Breast epithelium (tissue), 3 donors: ENCODE measurements around the gene SPTBN2.

Experiments
- CTCF ChIP-seq, 3 donors: fragments of 450-650 bp; IDR thresholded peaks; one replicate each; pipeline ENCODE4 v1.5.1; 2016 to 2017; ENCODE audit warnings: antibody characterized with exemption in 3 of 3, mild to moderate bottlenecking in 3 of 3, moderate library complexity in 3 of 3
- POLR2A ChIP-seq: fragments of 450-650 bp; IDR thresholded peaks from one replicate; pipeline ENCODE4 v1.6.1; 2016; ENCODE audit warnings: antibody characterized with exemption, mild to moderate bottlenecking, moderate library complexity
- POLR2AphosphoS5 ChIP-seq, 3 donors: sonication (generic); formaldehyde crosslinking; IDR thresholded peaks; one replicate each; pipeline ENCODE4 v1.6.1; 2017; ENCODE audit warnings: antibody characterized with exemption in 3 of 3

DNA sequence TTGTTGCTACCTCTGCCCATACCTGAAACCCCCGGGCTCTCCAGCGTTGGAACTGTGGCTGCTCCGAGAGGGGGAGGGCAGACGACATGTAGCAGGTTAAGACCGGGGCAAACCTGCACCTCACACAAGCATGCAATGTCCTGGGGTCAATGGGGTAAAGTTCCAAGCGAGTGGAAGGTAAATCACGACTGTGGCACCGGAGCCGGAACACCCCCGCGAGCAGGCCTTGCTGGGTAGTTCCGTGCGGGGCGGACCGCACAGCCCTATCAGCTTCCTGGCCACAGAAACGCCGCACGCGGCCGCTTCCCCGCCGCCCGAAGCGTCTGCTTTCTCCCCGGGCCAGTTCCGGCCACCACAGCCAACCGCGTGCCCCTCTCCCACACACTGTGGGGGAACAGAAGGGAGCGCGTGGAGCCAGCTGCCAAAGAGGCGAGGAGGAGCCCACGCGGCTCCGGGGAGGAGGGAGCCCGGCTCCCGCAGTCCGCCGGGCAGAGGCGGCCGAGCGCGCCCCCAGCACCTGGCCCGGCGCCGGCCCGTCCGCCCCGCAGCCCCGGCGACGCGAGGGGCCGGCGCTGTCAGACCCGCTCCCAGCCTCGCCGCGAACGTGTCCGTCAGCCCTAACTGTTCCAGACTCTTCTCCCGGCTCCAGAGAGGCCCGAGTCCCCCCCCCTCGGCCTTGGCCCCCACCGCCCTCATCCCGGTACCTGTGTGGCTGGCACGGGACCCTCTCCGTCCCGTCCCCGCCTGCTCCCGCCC lies 1.6 kb downstream of the SPTBN2 start:
- TF ChIP-seq CTCF (IDR thresholded peaks at IDR 0.05), result no peak
- TF ChIP-seq POLR2A, result no peak
- TF ChIP-seq POLR2AphosphoS5 (IDR thresholded peaks at IDR 0.05), result no peak
